Mucosa of stomach (tissue), 1 donor: Measurements from ENCODE around the gene RANBP9.

Experiments used
- H3K27me3 ChIP-seq: one replicate; pipeline ENCODE4 v1.7.0; 2013; ENCODE audit warnings: mild to moderate bottlenecking, low read length; ENCODE audit not compliant: control insufficient read depth, insufficient read depth
- H3K36me3 ChIP-seq: one replicate; pipeline ENCODE4 v1.7.0; 2013; ENCODE audit warnings: low read length; ENCODE audit not compliant: control insufficient read depth, insufficient read depth
- H3K4me1 ChIP-seq: one replicate; pipeline ENCODE4 v1.7.0; 2013; ENCODE audit warnings: mild to moderate bottlenecking, low read length; ENCODE audit not compliant: control insufficient read depth, insufficient read depth
- H3K4me3 ChIP-seq: one replicate; pipeline ENCODE4 v1.7.0; 2013; ENCODE audit warnings: low read length
- H3K9ac ChIP-seq: one replicate; pipeline ENCODE4 v1.7.0; 2013; ENCODE audit warnings: mild to moderate bottlenecking, low read length, moderate library complexity
- H3K9me3 ChIP-seq: one replicate; pipeline ENCODE4 v1.7.0; 2013; ENCODE audit warnings: mild to moderate bottlenecking, low read length, moderate library complexity; ENCODE audit not compliant: control insufficient read depth
- donor health status: Pancreatic carcinoma.

The RANBP9 gene

GRCh38 chr6:13711733-13712598 is at the start of gene RANBP9:
RANBP9 (minus strand) TSS chr6:13711835; CDS start chr6:13711505, 330 bp downstream.
- Histone ChIP-seq H3K27me3 (no peaks in the 10 kb centered on the region), H3K4me3 (peak within 1 kb of the TSS; percentile 81), H3K9ac (peak within 1 kb of the TSS; percentile 90), H3K4me1 (peaks cover 11% of the 10 kb centered on the region), H3K36me3 (no peaks in the 10 kb centered on the region), H3K9me3 (no peaks in the 10 kb centered on the region)

GRCh38 chr6:13760307-13761304 is 49.0 kb upstream of the RANBP9 start:
- Histone ChIP-seq H3K27me3 (no peaks in the 10 kb centered on the region), H3K9ac (no peak overlapping the region), H3K36me3 (no peaks in the 10 kb centered on the region), H3K4me1 (no peaks in the 10 kb centered on the region), H3K9me3 (peaks cover 3% of the 10 kb centered on the region), H3K4me3 (no peak overlapping the region)

GRCh38 chr6:13759025-13759424 is 47.4 kb upstream of the RANBP9 start:
- Histone ChIP-seq H3K4me1 (no peaks in the 10 kb centered on the region), H3K9ac (no peak overlapping the region), H3K27me3 (no peaks in the 10 kb centered on the region), H3K9me3 (peaks cover 2% of the 10 kb centered on the region), H3K4me3 (no peak overlapping the region), H3K36me3 (no peaks in the 10 kb centered on the region)

GRCh38 chr6:13754644-13755043 is 43.0 kb upstream of the RANBP9 start:
- no peaks in the 10 kb centered on the region for H3K4me1 ChIP-seq
- H3K36me3 ChIP-seq, result no peaks in the 10 kb centered on the region
- no peak overlapping the region for H3K9ac ChIP-seq
- H3K4me3 ChIP-seq, result no peak overlapping the region
- H3K9me3 ChIP-seq, result no peaks in the 10 kb centered on the region
- no peaks in the 10 kb centered on the region for H3K27me3 ChIP-seq

GRCh38 chr6:13743736-13744127 is 32.1 kb upstream of the RANBP9 start:
- no peaks in the 10 kb centered on the region for H3K36me3 ChIP-seq
- H3K9ac ChIP-seq, result no peak overlapping the region
- H3K4me1 ChIP-seq, result no peaks in the 10 kb centered on the region
- no peak overlapping the region for H3K4me3 ChIP-seq
- H3K27me3 ChIP-seq, result no peaks in the 10 kb centered on the region
- no peaks in the 10 kb centered on the region for H3K9me3 ChIP-seq

GRCh38 chr6:13742961-13743735 is 31.5 kb upstream of the RANBP9 start:
- Histone ChIP-seq H3K4me3 (no peak overlapping the region), H3K27me3 (no peaks in the 10 kb centered on the region)

GRCh38 chr6:13741365-13741764 is 29.7 kb upstream of the RANBP9 start:
- Histone ChIP-seq H3K9ac (no peak overlapping the region), H3K4me1 (no peaks in the 10 kb centered on the region), H3K36me3 (no peaks in the 10 kb centered on the region), H3K4me3 (no peak overlapping the region), H3K9me3 (no peaks in the 10 kb centered on the region), H3K27me3 (no peaks in the 10 kb centered on the region)

More at GRCh38 chr6:13742961-13743735, 31.5 kb upstream of the RANBP9 start:
- Histone ChIP-seq H3K36me3 (no peaks in the 10 kb centered on the region), H3K9me3 (no peaks in the 10 kb centered on the region), H3K4me1 (no peaks in the 10 kb centered on the region), H3K9ac (no peak overlapping the region)

GRCh38 chr6:13735031-13735430 is 23.4 kb upstream of the RANBP9 start:
- no peaks in the 10 kb centered on the region for H3K36me3 ChIP-seq
- no peak overlapping the region for H3K4me3 ChIP-seq
- H3K27me3 ChIP-seq, result no peaks in the 10 kb centered on the region

GRCh38 chr6:13733178-13733887 is 21.7 kb upstream of the RANBP9 start:
- no peak overlapping the region for H3K9ac ChIP-seq
- no peaks in the 10 kb centered on the region for H3K27me3 ChIP-seq
- no peak overlapping the region for H3K4me3 ChIP-seq
- H3K36me3 ChIP-seq, result no peaks in the 10 kb centered on the region
- H3K9me3 ChIP-seq, result no peaks in the 10 kb centered on the region
- no peaks in the 10 kb centered on the region for H3K4me1 ChIP-seq

More at GRCh38 chr6:13735031-13735430, 23.4 kb upstream of the RANBP9 start:
- Histone ChIP-seq H3K9ac (no peak overlapping the region), H3K4me1 (no peaks in the 10 kb centered on the region), H3K9me3 (no peaks in the 10 kb centered on the region)

GRCh38 chr6:13730704-13731103 is 19.1 kb upstream of the RANBP9 start:
- no peak overlapping the region for H3K4me3 ChIP-seq
- H3K36me3 ChIP-seq, result no peaks in the 10 kb centered on the region
- no peaks in the 10 kb centered on the region for H3K9me3 ChIP-seq
- no peak overlapping the region for H3K9ac ChIP-seq
- peaks cover 3% of the 10 kb centered on the region for H3K4me1 ChIP-seq
- H3K27me3 ChIP-seq, result no peaks in the 10 kb centered on the region

GRCh38 chr6:13729891-13730290 is 18.3 kb upstream of the RANBP9 start:
- H3K27me3 ChIP-seq, result no peaks in the 10 kb centered on the region
- H3K36me3 ChIP-seq, result no peaks in the 10 kb centered on the region
- no peaks in the 10 kb centered on the region for H3K9me3 ChIP-seq
- no peak overlapping the region for H3K9ac ChIP-seq
- H3K4me3 ChIP-seq, result no peak overlapping the region
- peaks cover 11% of the 10 kb centered on the region for H3K4me1 ChIP-seq
